ENCODE data around the gene SCARF2.
"Not testable (repeated sequence)": the region's sequence is repeated elsewhere in the genome, so short reads cannot be mapped to it uniquely, and the experiment has no call there.

DNA sequence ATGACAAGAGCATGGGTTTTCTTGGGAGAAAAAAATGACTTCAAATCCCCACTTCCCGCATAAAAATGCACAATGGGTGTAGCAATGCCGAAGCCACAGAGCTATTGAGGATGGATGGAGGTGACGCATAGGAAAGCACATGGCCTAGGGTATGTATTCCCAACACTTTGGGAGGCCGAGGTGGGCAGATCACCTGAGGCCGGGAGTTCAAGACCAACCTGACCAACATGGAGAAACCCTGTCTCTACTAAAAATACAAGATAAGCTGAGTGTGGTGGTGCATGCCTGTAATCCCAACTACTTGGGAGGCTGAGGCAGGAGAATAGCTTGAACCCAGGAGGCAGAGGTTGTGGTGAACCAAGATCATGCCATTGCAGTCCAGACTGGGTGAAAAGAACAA lies 58.9 kb downstream of the SCARF2 start:
- TF ChIP-seq, protein P1, sequence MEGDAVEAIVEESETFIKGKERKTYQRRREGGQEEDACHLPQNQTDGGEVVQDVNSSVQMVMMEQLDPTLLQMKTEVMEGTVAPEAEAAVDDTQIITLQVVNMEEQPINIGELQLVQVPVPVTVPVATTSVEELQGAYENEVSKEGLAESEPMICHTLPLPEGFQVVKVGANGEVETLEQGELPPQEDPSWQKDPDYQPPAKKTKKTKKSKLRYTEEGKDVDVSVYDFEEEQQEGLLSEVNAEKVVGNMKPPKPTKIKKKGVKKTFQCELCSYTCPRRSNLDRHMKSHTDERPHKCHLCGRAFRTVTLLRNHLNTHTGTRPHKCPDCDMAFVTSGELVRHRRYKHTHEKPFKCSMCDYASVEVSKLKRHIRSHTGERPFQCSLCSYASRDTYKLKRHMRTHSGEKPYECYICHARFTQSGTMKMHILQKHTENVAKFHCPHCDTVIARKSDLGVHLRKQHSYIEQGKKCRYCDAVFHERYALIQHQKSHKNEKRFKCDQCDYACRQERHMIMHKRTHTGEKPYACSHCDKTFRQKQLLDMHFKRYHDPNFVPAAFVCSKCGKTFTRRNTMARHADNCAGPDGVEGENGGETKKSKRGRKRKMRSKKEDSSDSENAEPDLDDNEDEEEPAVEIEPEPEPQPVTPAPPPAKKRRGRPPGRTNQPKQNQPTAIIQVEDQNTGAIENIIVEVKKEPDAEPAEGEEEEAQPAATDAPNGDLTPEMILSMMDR (IDR thresholded peaks at IDR 0.05; ENCODE audit: borderline replicate concordance, extremely low read depth, low read length, poor library complexity, severe bottlenecking) = not testable (repeated sequence)
- TF ChIP-seq EZH2 (IDR thresholded peaks at IDR 0.05; ENCODE audit: borderline replicate concordance, low read depth, low read length, severe bottlenecking) = not testable (repeated sequence)
